DMS 273 treated with DMSO at 0.1 percent for 48 hours (cell line): ENCODE results near the gene KRTAP5-3.

Source experiments
- DNase-seq: peaks from one replicate; lab custom pipeline; 2025; lab: John Stamatoyannopoulos, UW

KRTAP5-3 gene

DNA sequence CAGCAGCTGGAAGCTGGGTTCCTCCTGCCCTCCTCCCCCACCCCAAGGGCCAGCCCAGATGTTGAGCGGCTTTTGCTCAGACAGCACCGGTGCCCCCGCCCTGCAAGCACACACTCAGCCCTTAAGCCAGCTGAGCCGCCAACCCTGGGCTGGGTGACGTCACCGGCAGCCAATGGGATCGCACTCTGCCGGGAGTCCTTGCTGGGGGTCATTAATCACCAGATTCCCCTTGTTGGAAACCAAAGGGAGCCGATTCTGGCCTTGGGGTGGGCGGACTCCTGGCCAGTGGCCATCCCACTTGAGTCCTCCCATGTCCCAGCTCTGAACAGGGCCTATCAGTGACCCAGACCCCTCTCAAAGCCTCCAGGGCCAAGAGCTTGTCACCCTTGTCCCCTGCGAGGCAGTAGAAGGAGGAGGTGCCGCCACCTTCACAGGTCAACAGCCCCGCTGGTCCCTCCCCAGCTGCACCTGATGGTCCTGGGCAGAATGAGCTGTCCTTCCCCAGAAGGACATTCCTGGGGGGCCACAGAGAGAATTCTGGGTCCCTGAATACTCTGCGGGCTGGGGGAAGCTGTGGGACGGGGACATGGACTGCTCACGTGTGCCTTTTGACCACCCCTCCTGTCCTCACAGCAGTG lies 43.6 kb downstream of the KRTAP5-3 start:
- peak; percentile 9 for DNase-seq

DNA sequence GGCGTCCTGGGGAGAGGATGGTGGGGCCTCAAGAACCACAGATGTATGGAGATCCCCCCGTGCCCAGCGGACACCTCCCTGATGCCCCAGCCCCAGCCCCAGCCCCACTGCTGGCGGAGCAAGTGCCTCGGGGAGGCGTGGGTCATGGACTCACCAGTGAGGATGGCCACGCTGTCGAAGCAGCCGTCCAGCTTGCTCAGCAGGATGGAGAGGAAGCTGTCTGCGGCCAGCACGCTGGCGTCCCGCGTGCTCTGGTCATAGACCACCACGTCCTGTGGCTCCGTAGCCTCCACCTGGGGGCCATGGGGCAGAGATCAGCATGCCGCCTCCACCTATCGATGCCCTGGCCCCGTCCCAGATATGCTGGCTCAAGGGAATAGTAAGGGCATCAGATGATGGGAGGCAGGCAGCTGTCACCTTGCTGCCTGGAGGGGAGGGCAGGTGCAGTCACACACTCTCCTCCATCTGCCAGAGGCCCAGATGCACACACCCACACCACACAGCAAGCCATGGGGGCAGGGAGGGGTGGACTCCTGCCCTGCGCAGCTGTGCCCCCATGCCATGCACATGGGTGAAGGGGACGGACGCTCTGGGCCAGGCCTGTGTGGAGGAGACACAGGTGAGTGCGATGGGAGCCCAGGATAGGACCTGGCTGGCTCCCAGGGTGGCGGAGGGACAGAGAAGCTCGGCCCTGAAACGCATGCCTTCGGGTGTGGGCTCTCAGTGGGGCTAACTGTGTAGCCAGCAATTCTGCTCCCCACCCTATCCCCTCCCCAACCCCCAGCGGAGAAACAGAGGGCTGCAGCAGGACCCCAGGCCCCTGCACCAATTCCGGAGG lies 44.3 kb downstream of the KRTAP5-3 start:
- DNase-seq = no peak

- no peak for DNase-seq
Measured at GRCh38 chr11:1563149-1563638, 45.1 kb downstream of the KRTAP5-3 start.

GRCh38 chr11:1562469-1563148 lies 45.7 kb downstream of the KRTAP5-3 start:
- DNase-seq = no peak

DNA sequence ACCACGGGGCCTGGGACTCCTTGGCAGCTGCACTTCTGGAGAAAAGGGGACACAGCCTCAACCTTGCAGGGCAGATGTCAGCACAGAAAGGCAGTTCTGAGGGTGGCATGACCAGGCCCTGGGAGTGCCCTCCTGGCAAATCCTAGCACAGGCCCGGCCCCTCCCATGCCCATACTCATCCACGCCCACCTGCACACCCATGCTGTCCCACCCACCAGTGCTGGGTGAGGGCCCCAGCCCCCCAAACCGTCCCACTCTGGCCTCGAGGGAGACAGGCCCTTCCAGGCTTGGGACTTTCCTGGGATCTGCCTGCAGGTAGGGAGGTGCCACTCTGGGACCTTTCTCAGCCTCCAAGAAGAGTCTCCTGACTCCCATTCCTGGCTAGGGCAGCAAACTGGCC lies 46.3 kb downstream of the KRTAP5-3 start:
- no peak for DNase-seq

DNA sequence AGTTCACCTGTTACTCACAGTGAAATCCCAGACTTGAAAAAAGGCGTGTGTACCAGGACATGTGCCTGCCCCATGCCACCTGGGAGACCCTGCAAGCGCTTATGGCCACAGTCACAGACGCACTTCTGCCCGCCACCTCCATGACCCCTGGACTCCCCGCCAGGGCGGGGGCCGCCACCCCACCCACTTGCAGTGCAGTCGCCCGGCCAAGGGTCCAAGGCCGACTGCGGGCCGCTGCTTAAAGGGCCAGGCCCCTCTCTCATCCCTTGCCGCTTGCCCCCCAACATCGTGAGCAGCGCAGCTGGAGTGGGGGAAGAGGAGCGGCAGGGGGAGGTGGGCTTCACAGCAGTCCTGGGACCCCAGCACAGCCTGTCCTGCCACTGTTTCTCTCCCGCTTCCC lies 47.0 kb downstream of the KRTAP5-3 start:
- DNase-seq = no peak

- no peak for DNase-seq
Measured at GRCh38 chr11:1560649-1561251, 47.5 kb downstream of the KRTAP5-3 start.

DNA sequence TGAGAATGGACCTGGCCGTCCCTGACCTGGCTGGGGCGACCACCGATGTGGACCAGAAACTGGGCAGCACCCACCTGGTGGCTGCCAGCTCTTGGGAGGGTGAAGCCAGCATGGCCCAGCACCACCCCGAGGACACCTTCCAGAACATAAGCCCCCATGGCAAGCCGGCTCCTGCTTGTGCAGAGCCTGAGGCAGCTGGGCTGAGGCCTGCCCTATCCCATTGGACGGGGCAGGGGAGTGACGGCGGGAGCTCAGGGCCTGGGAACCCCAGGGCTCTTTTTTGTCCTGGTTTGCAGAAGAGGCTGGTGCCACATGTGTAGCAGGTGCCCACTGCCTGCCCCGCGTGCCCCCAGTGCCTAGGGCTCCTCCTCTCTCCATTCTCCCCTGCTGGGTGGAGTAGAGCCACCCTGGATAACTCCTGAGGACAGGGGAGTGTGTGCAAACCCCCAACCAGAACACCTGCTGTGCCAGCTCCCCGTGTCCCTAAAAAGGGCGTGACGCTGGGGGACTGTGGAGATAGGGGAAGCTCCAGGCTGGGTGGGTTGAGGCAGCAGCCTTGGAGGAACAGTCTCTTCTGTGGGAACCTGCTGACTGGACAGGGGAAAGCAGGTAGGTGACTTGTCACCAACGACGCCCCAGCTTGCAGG lies 48.1 kb downstream of the KRTAP5-3 start:
- DNase-seq = no peak

DNA sequence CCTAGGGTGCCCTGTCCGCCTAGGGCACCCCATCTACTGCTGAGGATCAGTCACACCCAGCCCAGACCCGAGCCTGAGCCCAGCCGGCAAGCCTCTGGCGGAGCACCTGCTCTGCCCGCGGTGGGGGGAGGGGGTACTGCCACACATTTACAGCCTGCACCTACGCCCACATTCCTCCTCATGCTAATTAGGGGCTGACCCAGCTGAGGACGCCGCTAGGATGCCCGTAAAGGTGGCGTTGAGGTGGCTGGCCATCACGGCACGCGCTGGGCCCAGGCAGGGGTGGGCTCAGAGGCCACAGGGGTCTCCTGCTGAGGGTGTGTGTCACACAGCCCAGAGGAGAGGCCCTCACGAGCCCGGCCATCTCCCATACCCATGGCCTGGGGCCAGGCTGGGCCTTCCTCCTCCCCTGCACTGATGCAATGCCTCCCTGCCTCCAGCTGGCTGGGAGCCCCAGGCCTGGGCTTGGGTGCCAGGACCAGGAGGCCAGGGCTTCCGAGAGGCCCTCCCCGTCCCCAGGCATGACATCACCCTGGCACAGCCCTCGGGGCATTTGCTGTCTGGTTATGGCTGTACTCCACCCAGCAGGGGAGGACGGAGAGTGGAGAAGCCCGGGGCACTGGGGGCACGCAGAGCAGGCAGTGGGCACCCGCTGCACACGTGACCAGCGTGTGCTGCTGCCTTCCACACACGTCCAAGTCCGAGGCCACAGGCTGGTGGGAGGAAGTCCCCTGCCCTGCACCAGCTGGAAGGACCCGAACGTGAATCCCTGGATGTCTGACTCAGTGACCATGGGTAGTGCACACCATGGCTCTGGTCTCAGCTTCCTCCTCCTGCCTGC lies 48.9 kb downstream of the KRTAP5-3 start:
- no peak for DNase-seq

GRCh38 chr11:1558775-1559110 lies 49.5 kb downstream of the KRTAP5-3 start:
- DNase-seq = no peak

DNA sequence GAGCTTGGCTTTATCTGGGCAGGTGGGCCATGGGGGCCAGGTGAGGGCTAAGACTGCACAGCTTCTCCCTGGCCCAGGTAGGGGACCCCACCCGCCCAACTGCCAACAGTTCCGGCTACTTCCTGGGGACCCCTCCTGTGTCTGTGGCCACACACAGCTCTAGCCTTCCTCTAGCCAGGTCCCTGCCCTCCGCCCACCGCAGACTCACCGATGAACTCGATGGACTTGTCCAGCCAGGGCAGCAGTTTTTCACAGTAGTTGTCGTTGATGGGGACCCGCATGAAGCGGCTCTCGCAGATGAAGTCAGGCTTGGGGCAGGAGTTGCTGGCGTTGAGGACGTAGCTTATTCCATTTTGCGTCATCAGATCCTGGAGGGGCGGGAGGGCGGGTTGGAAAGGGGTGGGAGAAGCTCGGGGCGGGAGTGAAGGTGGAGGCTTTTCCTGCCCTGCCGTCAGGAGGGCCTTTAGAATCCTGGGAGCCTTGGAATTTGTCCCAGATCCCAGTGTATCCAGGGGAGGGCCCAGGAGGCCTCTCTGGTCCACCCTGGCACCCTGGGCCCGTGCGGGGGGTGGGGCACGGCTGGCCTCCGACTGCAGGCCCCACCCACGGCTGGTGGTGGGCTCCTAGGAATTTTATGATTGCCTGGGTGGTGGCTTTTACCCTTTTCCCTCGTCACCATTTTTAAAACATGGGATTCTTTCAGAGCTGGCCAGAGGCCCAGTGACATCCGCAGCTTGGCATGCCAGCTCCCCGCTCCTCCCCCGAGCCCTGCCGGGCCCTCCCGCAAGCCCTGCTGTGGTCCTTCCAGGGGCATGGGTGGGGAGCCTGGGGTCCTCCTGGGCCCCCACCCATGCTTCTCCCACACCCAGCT lies 50.1 kb downstream of the KRTAP5-3 start:
- DNase-seq = no peak
